Activated CD8-positive, alpha-beta memory T cell treated with anti-CD3 and anti-CD28 coated beads for 48 hours (primary cell): ENCODE measurements around the gene CACNA1I.

Experiments used
- DNase-seq, 3 experiments: peaks; one replicate each; pipeline ENCODE4 v3.0.0-alpha.2; 2020; ENCODE audit warnings: low read depth in 2 of 3, low spot score in 2 of 3

The CACNA1I gene

DNA sequence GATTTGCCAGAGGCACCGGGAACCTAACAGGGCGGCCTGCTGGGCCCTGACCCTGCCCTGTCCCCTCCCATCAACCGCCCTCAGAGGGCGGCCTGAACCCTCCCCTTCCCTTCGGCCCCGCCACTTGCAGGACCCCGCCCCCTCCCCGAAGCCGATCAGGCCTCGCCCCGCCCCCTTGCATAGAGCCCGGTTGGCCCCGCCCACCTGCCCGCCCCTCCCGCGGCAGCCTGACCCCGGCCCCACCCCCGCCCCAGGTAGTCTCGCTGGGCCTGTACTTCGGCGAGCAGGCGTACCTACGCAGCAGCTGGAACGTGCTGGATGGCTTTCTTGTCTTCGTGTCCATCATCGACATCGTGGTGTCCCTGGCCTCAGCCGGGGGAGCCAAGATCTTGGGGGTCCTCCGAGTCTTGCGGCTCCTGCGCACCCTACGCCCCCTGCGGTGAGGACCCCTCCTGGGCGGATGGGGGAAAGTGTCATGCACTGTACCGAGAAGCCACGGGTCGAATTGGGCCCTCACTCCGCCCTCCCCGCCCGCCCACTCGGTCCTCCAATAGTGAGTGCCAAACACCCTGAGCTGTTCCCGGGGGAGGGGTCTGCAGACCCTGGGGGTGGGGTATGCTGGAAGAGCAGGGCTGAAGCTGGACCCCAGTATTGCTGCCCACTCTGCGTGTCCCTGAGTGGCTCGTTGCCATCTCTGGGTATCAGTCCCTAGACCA, 94.1 kb downstream of the CACNA1I start:
- no peak for DNase-seq

DNA sequence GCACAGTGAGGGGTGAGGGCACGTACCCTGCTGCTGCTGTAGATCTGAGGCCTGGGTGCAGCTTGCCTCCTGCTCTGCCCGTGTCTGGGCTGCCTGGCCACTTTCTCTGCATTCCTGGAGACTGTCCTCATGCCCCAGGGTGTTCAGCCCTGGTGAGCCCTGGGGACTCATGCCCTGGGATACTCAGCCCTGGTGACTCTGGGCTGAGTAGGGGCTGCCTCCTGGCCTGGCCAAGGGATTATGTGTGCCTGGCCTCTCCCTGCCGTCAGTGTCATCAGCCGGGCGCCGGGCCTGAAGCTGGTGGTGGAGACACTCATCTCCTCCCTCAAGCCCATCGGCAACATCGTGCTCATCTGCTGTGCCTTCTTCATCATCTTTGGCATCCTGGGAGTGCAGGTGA, 94.7 kb downstream of the CACNA1I start:
- DNase-seq, result no peak

DNA sequence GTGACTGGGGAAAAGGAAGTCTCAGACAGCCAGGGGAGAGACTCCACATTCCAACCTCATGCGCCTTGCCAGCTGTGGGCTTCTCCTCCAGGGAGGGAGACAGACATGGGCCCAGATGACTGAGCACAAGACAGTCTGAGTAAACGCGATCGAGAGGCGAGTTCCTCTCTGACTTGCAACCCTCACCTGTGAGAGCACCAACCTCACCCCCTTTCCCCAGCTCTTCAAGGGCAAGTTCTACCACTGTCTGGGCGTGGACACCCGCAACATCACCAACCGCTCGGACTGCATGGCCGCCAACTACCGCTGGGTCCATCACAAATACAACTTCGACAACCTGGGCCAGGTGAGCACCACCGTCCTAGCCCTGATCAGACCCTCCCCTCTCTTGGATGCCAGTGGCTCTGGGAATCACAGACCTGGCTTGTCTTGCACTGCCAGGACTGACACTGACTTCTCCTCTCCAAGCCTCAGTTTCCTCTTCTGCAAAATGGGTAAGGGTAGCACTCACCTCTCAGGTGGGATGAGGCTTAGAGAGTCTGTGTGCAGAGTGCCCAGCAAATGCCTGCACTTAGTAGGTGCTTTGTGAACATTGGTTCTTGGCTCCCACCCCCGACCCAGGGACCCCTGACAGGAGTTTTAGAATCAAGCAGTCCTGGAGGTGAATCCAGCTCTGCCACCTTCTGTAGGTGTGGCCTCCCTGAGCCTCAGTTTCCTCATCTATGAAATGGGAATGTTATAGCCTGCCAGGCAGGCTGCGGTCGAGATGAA, 95.3 kb downstream of the CACNA1I start:
- DNase-seq, result no peak

DNA sequence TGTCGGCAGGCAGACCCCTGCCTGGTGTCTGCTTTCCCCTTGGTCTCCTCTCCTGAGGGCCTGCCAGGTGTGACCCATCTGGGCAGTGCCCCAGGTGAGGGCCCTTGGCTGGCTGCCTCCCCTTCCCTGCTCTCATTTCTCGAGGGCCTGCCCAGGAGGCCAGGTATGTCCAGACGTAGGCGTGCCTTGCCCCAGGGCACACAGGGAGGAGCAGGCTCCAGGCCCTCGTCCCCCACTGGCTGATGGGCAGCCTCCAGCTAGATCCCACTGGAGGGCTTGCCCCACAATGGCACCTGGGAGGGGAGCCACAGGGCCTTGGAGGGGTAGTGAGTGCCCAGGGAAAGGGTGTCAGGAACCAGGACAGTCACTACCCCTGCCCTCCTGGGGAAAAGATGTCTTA, 95.9 kb downstream of the CACNA1I start:
- no peak for DNase-seq

DNA sequence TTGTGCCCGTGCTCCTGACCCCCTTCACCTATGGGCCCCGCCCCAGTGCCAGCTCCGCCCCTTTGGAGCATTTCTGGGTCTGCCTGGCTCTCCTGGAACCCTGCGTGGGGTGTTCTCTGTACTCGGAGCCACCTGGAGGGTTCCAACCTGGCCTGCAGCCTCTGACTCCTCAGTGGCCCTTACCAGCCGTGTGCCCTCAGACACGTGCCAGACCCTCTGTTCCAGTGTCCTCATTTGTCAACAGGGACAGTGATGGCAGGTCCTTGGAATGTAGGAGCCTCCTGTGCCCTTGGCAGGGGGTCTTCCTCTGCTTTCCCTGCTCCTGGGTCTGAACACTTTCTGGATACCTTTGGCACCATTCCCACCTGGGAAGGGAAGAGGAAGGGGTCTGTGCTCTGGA, 96.4 kb downstream of the CACNA1I start:
- no peak for DNase-seq

DNA sequence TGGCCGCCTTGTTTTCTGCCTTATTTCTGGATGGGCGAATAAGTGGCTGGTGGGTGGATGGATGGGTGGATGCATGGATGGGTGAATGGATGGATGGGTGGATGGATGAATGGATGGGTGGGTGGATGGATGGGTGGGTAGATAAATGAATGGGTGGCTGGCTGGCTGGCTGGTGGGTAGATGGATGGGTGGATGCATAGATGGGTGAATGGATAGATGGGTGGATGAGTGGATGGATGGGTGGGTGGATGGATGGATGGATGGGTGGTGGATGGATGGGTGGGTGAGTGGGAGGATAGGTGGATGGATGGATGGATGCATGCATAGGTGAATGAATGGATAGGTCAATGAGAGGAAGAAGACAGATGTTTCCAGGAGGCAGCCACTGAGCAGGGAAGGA, 98.9 kb downstream of the CACNA1I start:
- DNase-seq, result no peak

DNA sequence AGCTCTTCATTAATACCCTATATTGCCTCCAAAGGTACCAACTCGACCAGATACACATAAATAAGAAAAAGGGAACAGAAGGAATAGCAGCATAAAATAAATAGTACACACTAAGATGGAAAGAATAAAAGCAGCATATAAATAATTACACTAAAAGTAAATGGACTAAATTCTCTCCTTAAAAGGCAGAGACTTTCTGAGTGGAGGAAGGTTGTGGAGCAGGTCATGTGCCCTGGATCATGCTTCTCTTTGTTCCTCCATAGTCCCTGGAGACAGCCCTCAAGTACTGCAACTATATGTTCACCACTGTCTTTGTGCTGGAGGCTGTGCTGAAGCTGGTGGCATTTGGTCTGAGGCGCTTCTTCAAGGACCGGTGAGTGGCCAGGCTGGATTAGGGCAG, 101.4 kb downstream of the CACNA1I start:
- no peak for DNase-seq

DNA sequence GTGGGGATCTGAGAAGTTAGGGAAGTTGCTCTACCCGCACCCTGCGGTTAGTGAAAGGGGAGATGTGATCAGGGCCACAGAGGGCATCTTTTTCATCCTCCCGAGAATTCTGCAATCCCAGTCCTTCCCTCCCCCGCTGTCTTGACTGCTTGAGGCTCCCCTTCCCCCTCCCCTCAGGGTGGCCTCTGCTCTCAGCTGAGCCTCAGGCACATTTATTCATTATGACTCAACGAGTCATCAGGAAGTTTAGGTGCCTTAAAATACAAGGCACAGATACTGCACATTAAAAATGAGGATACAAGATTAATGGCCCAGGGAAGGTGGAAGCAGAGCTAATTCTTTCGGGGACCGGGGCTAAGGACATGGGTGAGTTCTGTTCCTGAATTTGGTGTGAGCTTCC, 104.0 kb downstream of the CACNA1I start:
- no peak for DNase-seq

DNA sequence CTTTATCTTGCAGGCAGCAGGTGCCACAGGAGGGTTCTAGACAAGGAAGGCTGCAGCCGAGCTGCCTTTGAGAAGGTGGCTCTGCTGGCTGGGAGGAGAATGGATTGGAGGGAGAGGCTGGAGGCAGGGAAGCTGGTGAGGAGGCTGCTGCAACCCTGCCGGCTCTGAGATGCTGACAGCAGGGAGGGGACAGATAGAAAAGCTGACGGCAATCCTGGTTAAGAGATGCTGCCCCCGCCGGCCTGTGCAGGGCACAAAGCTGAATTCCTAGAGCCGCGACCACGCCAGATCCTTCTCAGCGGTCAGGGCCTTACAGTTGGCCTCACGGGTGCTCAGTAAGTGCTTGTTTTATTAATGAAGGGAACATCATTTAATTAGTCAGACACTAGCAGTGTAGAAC, 105.4 kb downstream of the CACNA1I start:
- no peak for DNase-seq

DNA sequence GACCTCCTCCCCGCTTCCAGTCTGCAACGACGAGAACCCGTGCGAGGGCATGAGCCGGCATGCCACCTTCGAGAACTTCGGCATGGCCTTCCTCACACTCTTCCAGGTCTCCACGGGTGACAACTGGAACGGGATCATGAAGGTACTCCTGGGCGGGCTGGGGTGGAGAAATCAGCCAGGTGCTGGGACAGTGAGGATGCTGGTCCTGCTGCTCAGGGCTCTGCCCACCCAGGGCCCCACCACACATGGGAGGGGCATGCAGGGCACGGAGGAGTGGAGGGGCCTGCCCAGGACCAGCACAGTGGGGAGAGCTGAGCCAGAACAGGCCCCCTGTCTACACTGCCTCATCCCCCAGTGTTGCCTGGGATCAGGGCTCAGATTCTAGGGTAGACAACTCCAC, 107.4 kb downstream of the CACNA1I start:
- DNase-seq, result no peak

DNA sequence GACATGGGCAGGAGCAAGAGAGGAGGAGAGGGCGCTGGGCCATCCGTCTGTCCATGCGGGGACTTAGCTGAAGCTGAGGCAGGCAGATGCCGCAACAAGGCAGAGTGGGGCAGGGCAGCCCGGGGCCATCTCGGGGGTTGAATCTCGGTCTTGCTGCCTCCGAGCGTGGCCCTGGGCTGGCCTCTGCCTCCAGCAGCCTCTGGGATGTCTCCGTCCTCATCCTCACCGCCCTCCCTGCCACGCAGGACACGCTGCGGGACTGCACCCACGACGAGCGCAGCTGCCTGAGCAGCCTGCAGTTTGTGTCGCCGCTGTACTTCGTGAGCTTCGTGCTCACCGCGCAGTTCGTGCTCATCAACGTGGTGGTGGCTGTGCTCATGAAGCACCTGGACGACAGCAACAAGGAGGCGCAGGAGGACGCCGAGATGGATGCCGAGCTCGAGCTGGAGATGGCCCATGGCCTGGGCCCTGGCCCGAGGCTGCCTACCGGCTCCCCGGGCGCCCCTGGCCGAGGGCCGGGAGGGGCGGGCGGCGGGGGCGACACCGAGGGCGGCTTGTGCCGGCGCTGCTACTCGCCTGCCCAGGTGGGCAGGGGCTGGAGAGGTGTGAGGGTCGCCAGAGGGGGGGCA, 108.4 kb downstream of the CACNA1I start:
- DNase-seq, result no peak

DNA sequence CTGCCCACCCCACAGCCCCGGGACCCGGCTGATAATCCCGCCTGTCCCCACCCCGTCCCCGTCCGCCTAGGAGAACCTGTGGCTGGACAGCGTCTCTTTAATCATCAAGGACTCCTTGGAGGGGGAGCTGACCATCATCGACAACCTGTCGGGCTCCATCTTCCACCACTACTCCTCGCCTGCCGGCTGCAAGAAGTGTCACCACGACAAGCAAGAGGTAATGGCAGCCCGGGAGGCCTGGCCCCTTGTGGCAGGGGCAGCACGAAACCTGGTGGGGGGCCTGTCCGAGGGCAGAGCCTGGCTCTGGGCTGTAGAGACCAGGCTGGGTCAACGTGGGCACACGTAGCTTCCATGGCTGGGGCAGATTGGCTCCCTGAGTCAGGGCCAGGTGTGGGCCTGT, 109.1 kb downstream of the CACNA1I start:
- DNase-seq, result no peak

DNA sequence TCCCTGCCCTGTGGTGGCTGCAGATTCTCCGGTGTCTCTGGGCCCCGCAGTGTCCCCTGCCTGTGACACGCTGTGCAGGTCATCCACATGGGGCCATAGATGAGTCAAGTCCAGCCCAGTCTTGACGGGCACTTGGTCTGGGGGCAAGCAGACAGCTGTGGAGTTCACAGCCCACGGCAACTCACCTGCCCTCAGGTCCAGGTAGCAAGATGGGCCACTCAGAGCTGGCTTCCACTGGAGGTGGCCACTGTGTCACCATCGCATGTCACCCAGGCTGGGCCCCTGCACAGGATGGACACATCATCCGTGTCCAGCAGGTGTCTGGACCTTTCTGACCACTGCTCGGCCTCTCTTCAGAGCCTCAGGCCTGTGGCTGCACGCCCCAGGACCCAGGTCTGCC, 109.9 kb downstream of the CACNA1I start:
- no peak for DNase-seq

DNA sequence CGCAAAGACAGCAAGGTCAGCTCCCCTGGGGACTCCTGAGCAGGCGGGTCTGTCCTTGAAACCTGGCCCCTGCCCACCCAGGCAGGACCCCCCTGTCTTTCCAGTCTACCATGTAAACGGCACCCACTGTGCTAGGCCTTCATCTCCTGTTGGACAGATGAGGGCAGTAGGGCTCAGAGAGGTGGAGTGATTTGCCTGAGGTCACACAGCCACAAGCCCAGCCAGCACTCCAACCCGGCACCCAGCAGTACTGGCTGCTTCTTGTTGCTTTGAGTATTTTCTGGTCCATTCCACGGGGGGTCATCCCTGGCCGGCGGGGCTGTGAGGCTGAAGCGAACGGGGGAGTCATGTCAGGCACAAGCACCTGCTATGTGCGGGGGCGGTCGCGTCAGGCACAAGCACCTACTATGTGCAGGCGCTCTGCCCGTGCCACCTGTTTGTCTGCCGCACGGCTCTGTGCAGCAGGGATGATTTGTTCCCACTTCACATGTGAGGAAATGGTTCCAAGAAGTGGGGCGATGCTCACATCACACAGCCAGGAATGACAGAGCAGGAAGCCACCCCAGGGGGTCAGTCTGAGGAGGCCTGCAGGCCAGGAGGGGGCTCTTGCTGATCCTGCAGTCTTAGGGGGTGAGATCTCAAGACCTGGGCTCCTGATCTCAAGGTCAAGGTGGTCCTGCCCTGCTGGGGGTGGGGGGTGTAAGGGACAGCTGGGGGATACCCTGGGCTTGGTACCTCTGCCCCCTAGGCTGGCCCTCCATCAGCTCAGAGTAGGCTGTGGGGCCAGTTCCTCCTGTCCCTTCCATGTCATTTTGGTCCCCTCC, 110.7 kb downstream of the CACNA1I start:
- no peak for DNase-seq

DNA sequence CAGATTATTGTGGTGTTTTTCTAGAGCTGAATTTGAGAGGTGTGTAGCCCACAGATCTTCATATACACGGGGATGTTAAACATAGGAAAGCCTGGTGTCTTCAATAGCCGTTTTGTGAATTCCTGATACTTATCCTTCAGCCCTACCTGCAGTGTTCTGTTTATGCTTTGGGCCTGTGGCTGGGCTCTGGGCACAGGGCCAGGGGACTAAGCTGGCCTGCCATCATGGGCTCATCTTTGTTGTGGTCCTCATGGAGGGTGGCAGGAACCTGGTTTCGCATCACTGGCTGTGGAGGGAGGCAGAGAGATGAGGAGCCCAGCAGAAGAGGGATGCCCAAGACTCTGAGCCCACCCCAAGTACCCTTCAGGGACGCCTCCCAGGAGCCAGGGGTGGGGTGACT, 112.4 kb downstream of the CACNA1I start:
- no peak for DNase-seq

DNA sequence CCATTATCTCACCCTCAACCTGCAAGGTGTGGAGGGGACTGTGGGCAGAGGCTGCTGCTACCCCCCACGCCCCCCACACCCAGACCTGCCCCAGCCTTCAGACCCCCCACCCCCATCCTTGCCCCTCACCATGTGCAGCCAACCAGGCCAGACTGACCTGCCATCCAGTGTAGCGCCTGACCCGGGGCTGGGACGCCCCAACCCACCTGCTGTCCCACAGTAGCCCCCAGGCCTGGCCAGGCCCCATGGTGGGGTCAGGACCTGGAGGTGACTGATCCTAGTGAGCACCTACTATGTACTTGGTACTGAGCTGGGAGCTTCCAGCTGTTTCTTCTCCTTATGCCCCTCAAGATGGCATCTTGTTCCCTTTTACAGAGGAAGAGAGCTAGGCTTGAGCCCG, 113.1 kb downstream of the CACNA1I start:
- DNase-seq, result no peak

DNA sequence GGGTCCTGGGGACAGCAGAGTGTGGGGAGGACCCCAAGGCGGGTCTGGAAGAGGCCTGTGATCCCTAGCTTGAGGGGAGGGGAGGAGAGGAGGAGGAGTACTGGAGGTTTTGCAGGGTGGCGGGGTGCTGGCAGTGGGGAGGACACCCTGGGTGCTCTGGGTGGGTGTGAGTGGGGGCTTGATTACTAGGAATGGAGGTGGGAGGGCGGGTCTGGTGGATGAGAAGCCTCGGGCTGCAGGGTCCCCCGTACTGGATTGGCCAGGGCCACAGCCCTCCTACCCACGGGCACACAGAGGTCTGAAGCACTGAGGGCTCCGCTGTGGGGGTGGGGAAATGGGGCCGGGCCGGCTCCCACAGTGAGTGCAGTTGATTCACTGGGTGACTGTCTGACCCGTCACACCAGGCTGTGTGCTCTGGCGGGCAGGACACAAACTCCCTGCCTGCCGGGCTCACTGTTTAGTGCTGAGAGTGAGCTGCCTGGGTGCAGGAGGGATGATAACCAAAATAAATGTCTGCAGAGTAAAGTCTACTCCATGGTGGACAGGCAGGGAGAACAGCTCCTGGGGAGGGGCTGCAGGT, 114.2 kb downstream of the CACNA1I start:
- no peak for DNase-seq

DNA sequence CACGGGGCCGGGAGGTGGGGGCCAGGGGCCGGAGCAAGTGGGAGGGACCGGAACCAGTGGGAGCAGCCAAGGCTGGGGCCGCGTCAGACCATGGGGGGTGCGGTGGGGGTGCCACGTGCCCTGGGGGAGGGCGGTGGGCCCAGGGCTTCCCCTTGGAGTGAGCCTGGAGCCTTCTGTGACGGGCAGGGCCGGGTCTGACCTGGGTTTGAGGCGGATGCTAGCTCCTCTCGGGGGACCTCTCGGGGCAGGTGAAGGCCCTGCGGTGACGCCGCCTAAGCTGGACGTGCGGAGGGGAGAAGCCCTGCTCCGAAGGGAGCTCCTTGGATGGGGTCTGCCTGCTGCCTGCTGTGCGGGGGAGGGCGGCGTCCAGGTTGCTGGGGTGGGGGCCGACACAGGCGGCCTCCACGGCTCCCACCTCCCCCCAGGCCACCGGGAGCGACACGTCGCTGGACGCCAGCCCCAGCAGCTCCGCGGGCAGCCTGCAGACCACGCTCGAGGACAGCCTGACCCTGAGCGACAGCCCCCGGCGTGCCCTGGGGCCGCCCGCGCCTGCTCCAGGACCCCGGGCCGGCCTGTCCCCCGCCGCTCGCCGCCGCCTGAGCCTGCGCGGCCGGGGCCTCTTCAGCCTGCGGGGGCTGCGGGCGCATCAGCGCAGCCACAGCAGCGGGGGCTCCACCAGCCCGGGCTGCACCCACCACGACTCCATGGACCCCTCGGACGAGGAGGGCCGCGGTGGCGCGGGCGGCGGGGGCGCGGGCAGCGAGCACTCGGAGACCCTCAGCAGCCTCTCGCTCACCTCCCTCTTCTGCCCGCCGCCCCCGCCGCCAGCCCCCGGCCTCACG, 115.0 kb downstream of the CACNA1I start:
- DNase-seq, result no peak

DNA sequence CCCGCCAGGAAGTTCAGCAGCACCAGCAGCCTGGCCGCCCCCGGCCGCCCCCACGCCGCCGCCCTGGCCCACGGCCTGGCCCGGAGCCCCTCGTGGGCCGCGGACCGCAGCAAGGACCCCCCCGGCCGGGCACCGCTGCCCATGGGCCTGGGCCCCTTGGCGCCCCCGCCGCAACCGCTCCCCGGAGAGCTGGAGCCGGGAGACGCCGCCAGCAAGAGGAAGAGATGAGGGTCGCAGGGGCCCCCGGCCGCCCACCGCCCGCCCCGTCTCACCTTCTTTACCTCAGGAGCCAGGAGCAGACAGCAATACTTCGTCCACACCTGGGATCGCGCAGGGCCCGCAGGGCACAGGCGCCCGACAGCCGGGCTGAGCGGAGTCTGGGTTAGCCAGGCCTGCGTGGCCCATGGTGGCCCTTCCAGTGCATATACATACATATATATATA, 115.6 kb downstream of the CACNA1I start:
- DNase-seq, result no peak
